Tibial nerve (tissue), 3 donors: ENCODE data around the gene ING5.

ENCODE experiments used
- POLR2A ChIP-seq, 2 donors: fragments of 450-650 bp; IDR thresholded peaks; one replicate each; pipeline ENCODE4 v1.6.1; 2017; ENCODE audit warnings: antibody characterized with exemption in 2 of 2, mild to moderate bottlenecking in 2 of 2, moderate library complexity in 2 of 2
- TF ChIP-seq, protein P1 (sequence below), 5 experiments: fragments of 200-600 bp in 3 of 5; fragments of 450-650 bp in 2 of 5; sonication (generic) in 3 of 5; IDR thresholded peaks; one replicate each; pipeline ENCODE4 v1.5.1; 2016 to 2019; ENCODE audit warnings: antibody characterized with exemption in 5 of 5, mild to moderate bottlenecking in 3 of 5, moderate library complexity in 2 of 5

DNA sequence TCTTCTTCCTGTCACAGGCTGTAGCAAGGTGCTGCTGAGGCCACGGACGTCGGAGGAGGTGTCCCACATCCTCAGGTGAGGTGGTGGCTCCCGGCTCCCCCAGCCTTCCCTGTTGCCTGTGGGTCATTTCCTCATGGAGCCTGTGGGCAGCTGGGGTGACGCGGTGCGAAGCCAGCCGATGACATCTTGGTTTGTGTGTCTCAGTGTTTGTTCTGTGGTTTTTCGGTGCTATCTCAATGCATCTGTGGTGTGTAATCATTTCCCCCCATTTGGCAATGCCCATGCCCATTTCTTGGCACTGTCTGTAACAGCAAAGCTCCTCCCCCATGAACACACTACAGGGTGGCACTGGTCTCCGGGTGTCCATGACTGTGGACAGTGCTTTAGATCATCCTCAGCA, 39.2 kb downstream of the ING5 start:
- TF ChIP-seq, protein P1, sequence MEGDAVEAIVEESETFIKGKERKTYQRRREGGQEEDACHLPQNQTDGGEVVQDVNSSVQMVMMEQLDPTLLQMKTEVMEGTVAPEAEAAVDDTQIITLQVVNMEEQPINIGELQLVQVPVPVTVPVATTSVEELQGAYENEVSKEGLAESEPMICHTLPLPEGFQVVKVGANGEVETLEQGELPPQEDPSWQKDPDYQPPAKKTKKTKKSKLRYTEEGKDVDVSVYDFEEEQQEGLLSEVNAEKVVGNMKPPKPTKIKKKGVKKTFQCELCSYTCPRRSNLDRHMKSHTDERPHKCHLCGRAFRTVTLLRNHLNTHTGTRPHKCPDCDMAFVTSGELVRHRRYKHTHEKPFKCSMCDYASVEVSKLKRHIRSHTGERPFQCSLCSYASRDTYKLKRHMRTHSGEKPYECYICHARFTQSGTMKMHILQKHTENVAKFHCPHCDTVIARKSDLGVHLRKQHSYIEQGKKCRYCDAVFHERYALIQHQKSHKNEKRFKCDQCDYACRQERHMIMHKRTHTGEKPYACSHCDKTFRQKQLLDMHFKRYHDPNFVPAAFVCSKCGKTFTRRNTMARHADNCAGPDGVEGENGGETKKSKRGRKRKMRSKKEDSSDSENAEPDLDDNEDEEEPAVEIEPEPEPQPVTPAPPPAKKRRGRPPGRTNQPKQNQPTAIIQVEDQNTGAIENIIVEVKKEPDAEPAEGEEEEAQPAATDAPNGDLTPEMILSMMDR (IDR thresholded peaks at IDR 0.05), result no peak
- no peak for TF ChIP-seq POLR2A (IDR thresholded peaks at IDR 0.05)
